HG03139 (cell line): ENCODE data around the gene CTDNEP1.

ENCODE experiments used
- ATAC-seq: cut with Tn5 transposase; IDR thresholded peaks from one replicate; pipeline ENCODE4 v1.9.1; 2021; ENCODE audit not compliant: unreplicated experiment

The CTDNEP1 gene

GRCh38 chr17:7280519-7281073 lies 29.1 kb upstream of the CTDNEP1 start:
- peak; percentile 48 for ATAC-seq

- ATAC-seq: no peak
Observed at GRCh38 chr17:7279448-7279847, 27.9 kb upstream of the CTDNEP1 start.

- no peak for ATAC-seq
Observed at GRCh38 chr17:7266784-7267183, 15.2 kb upstream of the CTDNEP1 start.

GRCh38 chr17:7263801-7264078 lies 12.2 kb upstream of the CTDNEP1 start:
- ATAC-seq: no peak

GRCh38 chr17:7262935-7263800 lies 11.6 kb upstream of the CTDNEP1 start:
- no peak for ATAC-seq

- no peak for ATAC-seq
Observed at GRCh38 chr17:7262192-7262934, 10.8 kb upstream of the CTDNEP1 start, which contains the start of gene CLDN7. CLDN7 (minus strand) TSS chr17:7262478; CDS start chr17:7262043, 435 bp downstream.

GRCh38 chr17:7261379-7262191 lies 10.1 kb upstream of the CTDNEP1 start:
- ATAC-seq: no peak

GRCh38 chr17:7260651-7261378 lies 9.3 kb upstream of the CTDNEP1 start:
- no peak for ATAC-seq

GRCh38 chr17:7260151-7260550 lies 8.6 kb upstream of the CTDNEP1 start:
- ATAC-seq: no peak

- no peak for ATAC-seq
Observed at GRCh38 chr17:7259555-7259889, 8.0 kb upstream of the CTDNEP1 start.

- ATAC-seq: no peak
Observed at GRCh38 chr17:7258731-7259554, 7.4 kb upstream of the CTDNEP1 start.

GRCh38 chr17:7256766-7257456 lies 5.4 kb upstream of the CTDNEP1 start:
- ATAC-seq: no peak

- no peak for ATAC-seq
Observed at GRCh38 chr17:7254511-7254910, 3.0 kb upstream of the CTDNEP1 start.

- ATAC-seq: no peak
Observed at GRCh38 chr17:7253082-7253481, 1.5 kb upstream of the CTDNEP1 start.

- ATAC-seq: peak; percentile 46
Observed at GRCh38 chr17:7252176-7253043, 876 bp upstream of the CTDNEP1 start, which contains the start of gene ELP5. ELP5 (plus strand) TSS chr17:7252215; CDS start chr17:7252551, 336 bp downstream.

- no peak for ATAC-seq
Observed at GRCh38 chr17:7250695-7251627, 573 bp downstream of the CTDNEP1 start.

GRCh38 chr17:7249830-7250229 lies 1.7 kb downstream of the CTDNEP1 start:
- no peak for ATAC-seq
